Globus pallidus (tissue), 1 donor: Measurements from ENCODE around the gene NLGN4Y.

ENCODE experiments used
- DNase-seq: peaks from one replicate; pipeline ENCODE4 v3.0.0-alpha.2; 2015; ENCODE audit warnings: low spot score

NLGN4Y gene

DNA sequence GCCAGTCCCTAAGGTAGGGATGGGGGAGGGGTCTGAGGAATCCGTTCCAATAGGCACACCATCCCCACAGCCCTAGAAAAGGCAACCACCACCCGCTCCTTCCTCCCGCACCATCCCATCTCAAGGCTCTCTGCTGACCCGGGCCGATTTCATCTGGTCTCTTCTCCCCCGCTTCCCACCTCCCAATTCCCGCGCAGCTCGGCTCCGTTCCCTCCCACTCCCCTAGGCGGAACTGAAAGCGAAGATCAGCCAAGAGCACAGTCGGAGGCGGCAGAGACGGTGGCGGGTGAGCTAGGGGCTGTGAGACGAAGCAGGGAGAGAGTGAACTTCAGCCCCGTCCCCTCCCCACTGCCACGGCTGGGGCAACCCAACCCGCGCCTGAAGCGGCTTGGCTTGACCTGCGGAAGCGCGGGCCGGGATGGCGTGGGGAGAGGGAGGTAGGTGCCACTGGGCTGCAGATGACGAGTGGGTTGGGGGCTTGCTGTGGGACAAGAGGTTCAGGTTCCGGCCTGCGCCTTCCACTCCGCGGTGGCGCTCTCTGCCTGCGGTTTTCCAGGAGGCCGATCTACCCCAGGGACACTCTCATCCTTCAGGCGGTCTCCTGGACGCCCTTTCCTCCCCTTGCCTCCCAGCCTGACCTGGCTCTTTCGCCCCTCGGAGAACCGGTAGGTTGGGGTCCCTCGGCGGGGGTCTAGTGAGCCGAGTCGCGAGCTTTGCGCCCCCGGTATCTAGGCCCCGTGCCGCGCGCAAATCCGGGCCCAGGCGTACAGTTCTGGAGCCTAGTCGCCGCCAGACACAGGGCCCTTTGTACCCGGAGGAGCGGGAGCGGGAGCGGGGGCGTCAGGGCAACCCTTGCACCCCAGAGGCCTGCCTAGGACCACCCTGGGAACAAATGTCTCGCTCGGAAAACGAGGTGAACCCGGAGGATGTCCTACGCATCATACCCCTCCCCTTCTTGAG is at the start of gene NLGN4Y:
Gene NLGN4Y, plus strand, starts transcription at position 258 of the 960 bp plus-strand sequence. CDS start 97,591 bp downstream, outside the sequence.
- DNase-seq = peak; percentile 57

DNA sequence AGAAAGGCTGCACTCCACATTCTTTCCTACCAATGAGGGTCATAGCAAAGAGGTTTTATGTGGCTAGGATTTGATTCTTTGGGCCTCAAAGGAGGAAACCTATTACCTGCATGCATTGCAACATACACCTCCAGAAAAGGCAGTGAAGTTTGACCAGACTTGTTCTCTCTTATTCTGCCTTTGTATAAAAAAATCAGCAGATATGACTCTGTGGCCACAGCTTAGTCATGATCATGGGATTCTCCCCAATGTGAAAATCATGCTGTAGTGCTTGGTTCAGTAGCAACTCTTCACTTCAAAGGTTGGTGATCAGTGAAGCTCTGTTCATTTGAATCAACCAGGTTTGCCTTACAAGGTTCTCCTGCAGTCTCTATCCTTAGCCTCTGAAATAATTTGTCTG is 38.4 kb upstream of the NLGN4Y start:
- no peak for DNase-seq

DNA sequence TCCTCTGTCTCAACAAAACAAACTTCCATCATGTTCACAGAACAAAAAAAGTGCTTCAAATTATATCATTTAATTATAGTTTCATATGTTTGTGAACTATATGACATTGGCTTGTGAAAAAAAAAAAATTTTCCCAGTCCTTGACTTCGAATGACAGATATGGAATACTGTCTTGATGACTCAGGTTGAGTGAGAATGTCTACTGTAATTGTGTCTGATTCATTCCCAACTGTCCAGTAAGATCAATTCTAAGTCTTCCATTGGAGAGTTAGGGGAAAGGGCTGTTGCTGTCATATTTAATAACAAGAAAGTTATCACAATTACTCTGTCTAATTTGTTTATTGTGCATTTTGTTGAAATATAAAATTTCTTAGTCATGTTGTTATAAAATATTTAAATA is 34.1 kb upstream of the NLGN4Y start:
- DNase-seq = no peak

DNA sequence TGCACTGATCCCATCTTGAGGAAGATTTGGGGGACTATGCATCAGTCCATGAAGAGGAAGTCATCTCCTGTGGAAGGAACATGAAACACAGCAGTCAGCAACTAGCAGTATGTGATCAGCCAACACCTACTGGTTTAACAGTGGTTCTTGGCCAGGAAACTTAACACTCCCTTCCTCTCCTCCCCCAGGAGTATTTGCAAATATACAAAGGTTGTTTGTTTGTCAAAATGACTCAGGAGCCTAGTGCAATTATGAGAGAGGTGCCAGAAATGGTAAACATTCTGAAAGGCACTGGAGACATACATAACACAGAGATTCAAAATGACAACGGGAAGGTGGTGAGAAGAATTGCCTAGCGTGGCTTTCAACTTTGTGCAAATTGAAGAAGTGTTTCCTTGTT is 26.3 kb upstream of the NLGN4Y start:
- DNase-seq = no peak

DNA sequence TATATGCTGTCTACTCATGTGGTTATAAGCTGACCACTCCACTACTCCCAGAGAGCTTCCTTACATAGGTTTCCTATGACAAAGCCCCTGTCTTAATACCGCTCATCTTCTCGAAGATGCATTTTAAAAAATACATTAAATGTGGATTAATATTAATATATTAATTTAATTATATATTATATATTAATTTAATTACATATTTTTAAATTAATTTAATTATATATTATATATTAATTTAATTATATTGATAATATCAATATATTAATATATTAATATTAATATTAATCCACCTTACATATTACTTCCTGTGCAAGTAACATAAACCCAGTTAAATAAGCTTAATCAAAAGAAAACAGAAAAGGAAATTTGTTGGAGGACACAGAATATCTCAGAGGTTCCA is 19.7 kb upstream of the NLGN4Y start:
- DNase-seq = no peak

DNA sequence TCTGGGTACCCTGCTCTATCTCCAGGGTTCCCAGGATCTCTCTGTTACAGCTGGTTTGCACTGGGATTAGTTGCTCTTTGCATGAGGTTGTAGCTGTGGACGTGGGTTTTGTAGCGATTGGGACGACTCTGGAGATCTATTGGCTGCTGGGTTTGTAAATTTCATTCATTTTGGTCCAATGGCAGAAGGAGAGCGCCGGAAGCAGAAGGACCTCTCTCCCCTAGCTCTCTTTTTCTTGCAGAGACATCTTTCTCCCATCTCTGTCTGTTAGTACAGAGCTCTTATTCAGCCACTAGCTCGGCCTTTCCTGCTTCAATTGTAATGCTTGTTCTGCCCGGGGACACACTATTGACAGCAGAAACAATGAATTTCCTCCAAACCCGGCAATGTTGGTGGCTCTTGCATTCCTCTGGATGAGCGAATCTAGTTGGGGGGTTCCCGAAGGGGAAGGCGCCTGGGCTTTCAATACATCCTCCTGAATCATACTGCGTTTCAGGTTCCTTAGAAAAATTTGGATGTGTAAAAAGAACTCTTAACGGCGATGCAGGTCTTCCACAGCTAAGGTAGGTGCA is 1.9 kb upstream of the NLGN4Y start:
- DNase-seq = peak; percentile 69

DNA sequence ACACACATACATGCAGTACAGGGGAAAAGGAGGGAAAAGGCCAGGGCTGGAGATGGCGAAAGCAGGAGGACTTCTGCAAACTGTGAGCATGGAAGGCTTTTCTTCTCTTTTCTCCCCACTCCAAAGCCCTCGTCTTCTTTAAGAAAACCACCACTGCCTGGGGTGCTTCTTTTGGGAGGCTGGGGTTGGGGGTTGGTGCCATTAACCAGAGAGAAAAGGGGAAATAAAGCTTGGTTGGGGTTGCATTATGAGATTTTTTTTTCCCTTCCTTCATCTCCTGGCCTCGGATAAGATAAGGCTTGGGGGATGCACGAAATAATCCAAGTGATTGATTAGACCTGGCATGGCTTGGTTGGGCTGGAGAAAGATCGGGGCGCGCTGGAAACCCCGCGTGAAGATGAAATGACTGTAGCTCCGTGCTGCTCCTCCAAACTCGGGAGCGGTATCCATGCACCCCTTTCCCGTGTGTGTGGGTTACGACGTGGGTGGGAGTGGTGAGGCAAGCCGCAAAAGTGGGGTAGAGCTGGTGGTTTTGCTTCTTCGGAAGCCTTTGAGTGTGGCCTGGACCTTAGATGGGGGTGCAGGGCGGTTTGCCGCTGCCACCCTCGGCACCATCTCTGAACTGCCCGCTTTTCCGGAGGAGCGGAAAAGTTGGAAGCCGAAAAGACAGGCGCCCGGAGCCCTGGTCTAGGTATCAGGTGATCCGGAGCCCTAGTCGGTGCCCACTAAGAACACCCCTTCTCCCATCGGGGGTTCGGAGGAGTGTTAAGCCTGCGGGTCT is 648 bp upstream of the NLGN4Y start:
- DNase-seq = peak; percentile 24

DNA sequence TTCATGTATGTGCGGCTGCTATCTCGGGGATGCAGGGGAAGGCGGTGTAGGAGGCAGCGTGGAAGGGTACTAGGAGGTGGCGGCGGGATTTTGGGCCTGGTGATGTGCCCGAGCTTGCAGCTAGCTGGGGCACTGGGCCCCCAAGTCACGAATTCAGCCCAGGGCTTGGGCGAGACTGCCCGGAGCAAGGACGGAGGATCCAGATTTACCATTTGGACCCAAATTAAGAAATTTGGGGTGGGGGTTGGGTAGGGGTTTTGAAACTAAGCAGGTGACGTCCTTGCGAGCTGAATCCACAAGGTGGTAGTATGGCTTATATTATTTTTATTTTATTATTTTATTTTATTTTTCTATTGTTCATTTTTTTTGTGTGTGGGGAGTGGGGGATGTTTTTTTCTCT is 986 bp downstream of the NLGN4Y start:
- peak; percentile 19 for DNase-seq

DNA sequence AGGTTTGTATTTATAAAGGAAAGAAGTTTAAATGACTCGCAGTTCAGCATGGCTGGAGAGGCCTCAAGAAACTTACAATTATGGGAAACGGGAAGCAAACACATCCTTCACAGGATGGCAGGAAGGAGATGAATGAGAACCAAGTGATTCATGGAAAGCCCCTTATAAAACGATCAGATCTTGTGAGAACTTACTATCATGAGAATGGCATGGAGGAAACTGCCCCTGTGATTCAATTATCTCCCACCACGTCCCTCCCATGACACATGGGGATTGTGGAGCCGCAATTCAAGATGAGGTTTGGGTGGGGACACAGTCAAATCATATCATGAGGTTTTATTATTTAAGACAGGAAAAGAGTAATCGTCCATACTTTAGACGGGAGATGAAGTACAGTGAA is 4.0 kb downstream of the NLGN4Y start:
- DNase-seq = no peak

DNA sequence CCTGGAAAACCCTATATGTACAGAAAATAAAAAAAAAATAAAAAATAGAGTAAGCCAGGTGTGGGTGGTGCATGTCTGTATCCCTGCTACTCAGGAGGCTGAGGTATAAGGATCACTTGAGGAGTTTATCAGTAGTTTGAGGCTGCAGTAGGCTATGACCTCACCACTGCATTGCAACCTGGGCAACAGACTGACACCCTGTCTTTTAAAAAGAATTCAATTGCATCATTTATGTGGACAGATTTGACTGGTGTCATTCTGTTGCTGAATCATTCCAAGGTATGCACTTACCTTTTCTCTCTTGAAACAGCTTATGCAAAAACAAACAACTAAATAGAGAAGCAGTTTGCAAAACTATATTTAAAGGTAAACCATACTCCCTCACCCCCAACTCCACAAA is 12.4 kb downstream of the NLGN4Y start:
- no peak for DNase-seq

DNA sequence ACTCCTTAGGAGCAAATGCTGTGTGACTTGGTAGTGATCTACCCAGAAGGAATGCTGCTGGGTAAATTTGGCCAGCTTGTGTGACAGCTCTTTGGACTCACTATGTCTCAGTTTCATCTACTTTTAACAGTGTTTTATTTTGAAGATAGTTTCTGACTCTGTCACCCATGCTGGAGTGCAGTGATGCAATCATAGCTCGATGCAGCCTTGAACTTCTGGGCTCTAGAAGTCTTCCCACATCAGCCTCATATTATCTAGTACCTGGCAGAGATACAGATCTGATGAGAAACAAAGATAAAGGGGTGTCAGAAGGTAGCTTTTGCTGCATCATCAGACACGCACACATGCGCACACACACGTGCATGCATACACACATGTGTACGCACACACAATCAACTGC is 19.2 kb downstream of the NLGN4Y start:
- no peak for DNase-seq

DNA sequence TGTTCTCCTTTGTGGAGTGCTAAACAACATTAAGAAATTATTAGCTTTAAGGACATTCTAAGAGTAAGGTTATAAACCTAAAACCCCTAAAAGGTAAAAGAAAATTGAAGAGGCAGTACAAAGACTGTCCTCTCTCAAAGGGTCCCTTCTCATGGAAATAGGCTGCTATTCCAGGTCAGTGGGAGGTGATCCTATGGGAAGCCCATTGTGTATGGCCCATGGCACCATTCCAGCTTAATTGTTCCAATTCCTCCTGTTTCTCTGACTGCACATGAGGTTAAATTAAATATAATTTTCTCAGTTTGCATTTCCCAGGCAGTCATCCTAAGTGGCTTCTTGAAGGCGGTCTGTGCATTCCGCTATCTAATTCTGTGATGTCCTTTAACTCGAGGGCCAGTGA is 57.0 kb downstream of the NLGN4Y start:
- DNase-seq = no peak

DNA sequence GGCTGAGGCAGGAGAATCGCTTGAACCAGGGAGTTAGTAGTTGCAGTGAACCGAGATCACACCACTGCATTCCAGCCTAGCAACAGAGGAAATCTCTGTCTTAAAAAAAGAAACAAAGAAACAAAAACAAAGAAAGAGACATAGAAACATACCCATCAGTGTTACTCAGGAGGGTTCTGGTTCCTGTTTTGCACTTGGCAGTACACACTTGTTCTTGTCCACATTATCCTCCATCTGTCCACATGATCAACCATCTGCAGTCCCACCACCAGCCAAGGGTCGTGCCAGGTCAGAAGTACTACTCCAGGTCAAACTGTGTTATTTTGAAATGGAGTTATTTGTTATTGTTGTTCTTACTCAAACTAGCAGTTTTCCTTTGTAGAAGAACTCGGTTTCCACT is 62.4 kb downstream of the NLGN4Y start:
- DNase-seq = no peak

DNA sequence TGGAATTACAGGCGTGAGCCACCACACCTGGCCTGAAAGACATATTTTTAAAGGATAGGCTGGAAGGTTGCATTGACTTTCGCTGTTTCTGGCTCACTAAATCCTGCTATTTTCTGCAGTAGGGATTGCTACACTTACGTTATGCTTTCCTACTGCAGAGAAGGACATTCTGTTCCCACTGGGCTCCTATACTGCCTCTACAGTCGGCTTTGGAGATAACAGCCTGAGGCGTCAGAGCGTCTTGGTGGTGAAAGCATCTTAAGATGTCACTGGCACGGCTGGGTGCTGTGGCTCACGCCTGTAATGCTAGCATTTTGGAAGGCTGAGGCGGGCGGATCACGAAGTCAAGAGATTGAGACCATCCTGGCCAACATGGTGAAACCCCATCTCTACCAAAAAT is 77.0 kb downstream of the NLGN4Y start:
- no peak for DNase-seq

DNA sequence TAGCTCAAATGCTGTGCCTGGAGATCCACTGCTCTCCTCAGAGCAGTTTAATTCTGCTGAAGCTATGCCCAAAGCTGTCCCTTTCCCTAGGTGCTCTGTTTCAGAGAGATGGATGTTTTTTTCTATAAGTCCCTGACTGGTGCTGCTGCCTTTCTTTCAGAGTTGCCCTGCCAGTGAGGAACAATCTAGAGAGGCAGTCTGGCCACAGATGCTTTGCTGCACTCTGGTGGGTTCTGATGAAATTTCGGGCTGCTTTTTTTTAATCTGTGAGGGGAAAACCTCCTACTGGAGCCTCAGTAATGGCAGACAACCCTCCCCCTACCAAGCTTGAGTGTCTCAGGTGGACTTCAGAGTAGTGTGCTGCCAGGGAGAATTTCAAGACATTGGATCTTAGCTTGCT is 93.3 kb downstream of the NLGN4Y start:
- no peak for DNase-seq

DNA sequence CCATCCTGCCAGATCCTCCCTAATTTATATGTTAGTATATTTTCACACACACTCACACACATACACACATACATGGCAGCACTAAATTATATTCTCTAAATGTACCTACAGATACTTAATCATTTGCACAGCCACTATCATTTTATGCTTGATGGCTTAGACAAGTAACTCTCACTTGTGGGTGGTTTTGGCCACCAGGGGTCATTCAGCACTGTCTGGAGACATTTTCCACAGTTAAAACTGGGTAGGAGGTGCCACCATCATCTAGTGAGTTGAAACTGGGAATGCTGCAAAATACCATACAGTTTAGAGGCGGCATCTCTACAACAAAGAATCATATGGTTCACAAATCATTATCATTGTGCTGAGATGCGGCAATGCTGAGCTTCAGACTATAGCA is 94.2 kb downstream of the NLGN4Y start:
- DNase-seq = no peak

DNA sequence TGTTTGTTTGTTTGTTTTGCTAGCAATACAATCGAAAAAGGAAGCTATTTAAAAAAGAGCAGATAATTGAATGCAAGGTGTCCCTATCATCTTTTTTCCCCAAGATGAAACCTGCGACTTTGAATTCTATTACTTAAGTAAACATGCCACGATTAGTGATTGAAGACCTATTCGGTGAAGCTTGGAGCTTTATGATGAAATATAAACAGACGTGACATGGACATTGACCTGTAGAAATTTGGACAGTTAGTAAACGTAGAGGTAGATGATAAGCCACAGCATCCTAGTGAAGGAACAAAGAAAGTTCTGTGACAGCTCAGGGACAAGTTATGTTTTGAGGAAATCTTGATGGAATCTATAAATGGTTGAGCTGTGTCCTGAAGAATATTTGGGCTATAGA is 103.9 kb downstream of the NLGN4Y start:
- no peak for DNase-seq

DNA sequence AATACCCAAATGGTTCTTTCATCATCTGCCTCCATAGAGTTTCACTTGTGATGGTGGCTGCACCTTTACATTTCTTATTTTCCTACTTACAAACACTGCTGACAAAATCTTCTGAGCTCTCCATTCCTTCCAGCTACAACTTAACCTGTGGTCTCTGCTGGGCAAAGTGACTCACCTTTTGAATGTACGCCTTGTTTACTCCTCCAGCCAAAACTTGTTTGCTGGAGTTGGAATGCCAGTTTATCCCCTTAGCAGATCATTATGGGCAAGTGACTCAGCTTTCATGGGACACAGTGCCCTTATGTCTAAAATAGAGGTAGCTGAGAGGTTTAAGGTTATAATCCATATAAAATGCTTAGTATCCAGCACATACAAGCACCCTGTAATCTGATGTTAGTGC is 107.3 kb downstream of the NLGN4Y start:
- no peak for DNase-seq

DNA sequence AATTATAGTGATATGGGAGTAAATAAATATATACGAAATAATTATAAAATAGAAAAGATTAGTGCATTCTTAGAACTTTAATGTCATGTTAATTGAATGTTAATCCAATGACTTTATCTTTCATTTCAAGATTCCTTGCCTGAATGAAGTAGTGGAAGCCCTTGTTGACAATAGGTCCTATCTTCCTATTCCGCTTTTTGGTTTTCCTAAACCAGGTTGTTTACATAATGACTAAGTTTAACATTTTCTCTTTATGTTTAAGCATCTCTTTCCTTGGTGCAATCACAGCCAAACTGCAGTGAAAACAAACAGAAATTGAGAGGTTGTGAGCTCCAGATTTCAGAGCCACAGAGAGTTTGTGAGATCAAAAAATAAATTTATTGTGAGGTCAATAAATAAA is 109.4 kb downstream of the NLGN4Y start:
- DNase-seq = no peak

DNA sequence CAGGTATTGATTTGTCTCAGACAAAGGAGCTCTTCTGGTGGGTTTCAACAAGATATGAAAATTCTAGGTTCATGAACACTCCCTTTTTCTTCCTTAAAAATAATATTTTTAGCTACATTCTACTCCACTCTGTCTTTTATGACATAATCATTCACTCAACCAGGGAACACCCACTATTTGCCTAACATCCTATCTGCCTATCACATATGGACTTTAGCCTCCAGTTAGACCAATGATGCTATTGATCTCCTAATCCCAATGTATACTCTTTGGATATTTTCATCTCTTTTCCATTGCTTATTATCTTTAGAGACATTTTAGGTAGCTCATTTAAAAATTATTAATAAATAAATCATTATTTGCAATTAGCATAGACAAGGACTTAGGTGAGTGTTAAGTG is 110.6 kb downstream of the NLGN4Y start:
- no peak for DNase-seq

DNA sequence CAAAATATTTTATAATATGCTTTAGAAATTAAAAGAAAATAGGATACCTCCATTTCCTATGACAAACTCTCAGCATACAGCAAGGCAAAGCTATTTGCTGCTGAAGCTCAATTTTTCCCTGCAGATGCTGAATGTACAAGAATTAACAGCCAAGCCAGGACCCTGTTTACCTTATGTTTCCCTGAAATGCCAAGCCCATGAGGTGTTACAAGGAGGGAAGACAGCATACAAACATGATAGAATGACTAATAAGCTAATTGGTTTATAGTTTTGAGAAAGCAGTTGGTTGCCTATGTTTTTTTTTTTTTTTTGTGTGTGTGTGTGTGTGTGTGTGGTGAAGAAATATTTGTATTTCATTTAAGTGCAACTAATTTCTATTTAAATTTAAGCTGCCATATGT is 113.2 kb downstream of the NLGN4Y start:
- no peak for DNase-seq

DNA sequence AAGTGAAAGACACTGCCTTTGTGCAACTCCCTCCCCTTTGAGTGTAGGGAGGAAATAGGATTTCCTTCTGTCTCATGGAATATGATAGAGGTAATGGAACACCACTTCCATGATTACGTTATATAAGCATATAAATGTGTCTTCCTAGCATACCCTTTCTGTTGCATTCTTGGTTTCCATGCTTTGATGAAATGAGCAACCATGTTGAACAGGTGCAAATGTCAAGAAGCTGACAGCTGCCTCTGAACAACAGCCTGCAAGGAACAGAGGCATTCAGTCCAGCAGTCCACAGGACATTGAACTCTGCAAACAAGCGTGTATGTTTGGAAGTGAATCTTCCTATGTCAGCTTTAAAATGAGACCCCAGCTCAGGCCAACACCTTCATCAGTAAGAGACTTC is 117.5 kb downstream of the NLGN4Y start:
- no peak for DNase-seq
